T-helper 2 cell treated with Interferon-gamma antibody and Interleukin-4, amounts not matched to agents 100 ng/mL and 5 ng/mL, for 36 hours (primary cell): ENCODE measurements around the gene UQCC5. TPM values are rescaled to one million over a fixed set of nuclear protein-coding genes. Genes with fewer than 3 reads are reported as not detected.
"Not testable (repeated sequence)": the region's sequence is repeated elsewhere in the genome, so short reads cannot be mapped to it uniquely, and the experiment has no call there.

Source experiments
- intact Hi-C: fragments of 100-400 bp; cut with micrococcal nuclease; formaldehyde crosslinking; loops from one replicate; pipeline ENCODE4 v1.15.1; 2023
- total RNA-seq: library from RNA; stranded (reverse); gene quantifications from 2 replicates; pipeline ENCODE4 v1.2.3, GENCODE V29; 2022

Gene UQCC5
- total RNA-seq, 1 donor from 2014 or later = 9.1 TPM

GRCh38 chr3:52521881-52522650 lies 14.3 kb upstream of the UQCC5 start:
- intact Hi-C loops = no loop called here

GRCh38 chr3:52522651-52523251 lies 13.7 kb upstream of the UQCC5 start:
- intact Hi-C loops = no loop called here

- intact Hi-C loops = no loop called here
These were observed 12.8 kb upstream of the UQCC5 start for GRCh38 chr3:52523386-52524257.

DNA sequence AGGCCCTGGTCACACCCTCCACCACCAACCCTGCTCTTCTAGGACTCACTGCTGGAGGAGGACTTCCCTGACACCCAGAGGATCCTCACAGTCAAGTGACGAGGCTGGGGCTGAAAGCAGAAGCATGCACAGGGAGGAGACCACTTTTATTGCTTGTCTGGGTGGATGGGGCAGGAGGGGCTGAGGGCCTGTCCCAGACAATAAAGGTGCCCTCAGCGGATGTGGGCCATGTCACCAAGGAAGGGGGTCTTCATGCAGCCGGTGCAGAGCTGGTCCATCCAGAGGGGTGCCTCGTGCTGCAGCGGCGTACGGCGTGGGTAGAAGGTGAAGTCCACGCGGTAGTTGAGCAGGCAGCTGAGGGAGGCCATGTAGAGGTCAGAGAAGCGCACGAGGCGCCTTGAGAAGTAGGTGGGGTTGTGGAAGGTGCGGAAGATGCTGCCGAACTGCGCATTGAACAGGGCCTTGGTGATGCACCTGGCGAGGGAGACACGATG lies 12.1 kb upstream of the UQCC5 start:
- intact Hi-C loops = no loop called here

GRCh38 chr3:52524752-52525679 lies 11.4 kb upstream of the UQCC5 start:
- intact Hi-C loops = no loop called here

DNA sequence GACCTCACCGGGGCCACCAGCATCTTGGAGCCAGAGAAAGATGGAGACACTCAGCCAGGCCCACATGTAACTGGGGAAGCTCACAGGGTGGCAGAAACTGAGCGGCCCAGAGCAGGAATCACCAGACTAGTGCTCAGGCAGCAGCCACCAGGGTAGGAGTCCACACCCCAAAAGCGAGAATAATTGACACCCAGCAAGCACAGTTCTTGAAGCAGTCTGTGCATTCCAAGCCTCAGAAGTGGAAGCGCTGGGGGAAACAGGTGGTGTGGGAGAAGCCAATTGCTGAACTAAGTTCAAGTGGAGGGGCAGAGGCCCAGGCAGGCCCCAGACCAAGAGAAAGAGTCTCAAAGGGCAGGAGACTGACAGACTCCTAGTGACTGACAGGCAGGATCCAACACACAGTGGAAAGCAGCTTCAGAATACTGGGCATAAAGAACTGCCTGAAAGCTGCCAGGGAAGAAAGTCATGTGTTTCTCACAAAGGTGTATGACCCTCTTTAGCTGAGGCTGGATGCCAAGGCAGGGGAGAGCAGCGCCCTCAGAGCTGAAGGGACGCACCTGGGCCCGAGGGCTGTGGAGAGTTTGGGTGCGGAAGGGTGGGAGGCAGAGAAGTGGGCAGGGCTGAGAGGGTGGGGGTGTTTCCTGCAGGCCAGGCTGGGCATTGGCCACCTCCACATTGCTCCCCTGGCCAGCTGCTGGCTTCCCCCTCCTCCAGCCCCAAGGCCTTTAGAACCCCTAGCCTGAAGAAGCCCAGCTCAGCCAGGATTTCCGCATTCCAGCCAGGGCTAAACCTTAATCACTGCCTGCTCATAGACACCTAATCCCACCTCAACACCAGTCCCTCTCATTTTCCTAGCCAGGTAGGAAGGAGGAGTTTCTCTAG lies 10.5 kb upstream of the UQCC5 start:
- intact Hi-C loops = no loop called here

DNA sequence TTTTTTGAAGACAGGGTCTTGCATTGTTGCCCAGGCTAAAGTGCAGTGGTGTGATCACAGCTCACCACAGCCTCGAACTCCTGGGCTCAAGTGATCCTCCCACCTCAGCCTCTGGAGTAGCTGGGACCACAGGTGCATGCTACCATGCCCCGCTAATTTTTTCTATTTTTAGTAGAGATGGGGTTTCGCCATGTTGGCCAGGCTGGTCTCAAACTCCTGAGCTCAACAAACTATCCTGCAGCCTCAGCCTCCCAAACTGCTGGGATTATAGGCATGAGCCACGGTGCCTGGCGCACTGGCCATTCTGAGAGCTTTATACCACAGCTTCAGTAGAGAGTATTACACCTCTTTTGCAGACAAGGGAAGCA lies 9.8 kb upstream of the UQCC5 start:
- intact Hi-C loops = not testable (repeated sequence)

DNA sequence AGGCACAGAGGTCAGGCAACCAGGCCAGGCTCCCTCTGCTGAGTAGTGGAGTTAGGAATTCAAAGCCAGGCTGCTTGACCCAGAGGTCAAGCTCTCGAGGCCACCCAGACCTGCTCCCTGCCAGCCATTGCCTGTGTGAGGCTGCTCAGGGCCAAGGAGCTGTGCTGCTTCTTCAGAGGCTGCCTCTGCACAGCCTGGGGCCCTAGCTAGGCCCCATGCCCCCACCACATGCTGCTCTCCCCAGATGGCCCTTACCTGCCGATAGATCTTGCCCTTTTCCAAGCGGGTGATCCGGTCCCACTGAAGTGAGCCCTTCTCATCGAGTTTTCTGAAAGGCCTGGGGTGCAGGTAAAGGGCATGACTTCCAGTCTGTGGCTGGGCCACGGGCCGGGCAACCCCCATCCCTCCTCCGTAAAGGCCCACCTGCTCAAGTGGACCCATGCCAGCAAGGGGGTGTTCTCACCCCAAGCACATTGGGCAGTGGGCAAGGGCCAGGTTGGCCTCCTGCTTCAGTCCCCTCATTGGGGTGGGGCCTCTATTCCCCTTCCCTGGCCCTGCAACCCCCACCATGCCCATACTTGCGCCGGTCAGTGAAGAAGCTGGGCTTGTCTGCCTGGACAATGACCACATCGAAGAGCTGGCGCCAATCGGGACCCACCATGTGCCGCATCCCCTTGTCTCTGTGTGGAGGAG lies 9.2 kb upstream of the UQCC5 start:
- intact Hi-C loops = no loop called here

DNA sequence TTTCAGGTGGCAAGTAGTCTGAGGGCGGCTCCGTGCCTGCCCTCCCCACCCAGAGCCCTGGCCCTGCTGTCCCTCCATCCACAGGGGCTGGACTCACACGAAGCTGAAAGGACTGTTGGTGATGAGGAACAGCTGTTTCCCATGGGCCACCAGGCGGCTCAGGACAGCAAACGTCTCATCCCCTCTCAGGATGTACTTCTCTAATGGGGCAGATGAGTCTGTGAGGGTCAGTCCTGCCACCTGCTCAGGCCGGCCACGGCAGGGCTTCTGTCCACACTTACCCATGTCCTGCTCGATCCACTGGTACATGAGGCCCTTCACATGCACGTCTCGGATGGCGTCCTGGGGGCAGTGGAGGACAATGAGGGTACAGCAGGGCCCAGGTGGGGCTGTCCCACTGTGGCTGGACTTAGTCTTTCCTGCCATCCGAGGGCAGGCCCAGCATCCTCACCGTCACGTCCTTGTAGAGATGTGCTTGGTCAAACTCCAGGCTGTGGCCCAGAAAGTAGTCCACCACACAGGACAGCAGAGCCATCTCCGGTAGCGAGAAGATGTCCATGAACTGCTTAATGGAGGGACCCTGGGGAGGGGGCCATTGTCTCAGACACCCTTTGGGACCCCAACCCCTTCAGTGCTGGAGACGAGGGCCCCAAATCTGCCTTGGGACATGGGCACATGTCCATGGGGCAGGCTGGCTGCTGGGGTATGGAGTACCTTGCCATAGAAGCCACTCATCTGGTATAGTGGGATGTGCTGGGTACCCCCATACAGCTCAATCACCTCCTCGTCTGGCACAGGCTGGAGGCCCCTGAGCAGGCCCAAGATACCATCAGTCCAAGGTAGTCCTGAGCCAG lies 8.4 kb upstream of the UQCC5 start:
- intact Hi-C loops = no loop called here

DNA sequence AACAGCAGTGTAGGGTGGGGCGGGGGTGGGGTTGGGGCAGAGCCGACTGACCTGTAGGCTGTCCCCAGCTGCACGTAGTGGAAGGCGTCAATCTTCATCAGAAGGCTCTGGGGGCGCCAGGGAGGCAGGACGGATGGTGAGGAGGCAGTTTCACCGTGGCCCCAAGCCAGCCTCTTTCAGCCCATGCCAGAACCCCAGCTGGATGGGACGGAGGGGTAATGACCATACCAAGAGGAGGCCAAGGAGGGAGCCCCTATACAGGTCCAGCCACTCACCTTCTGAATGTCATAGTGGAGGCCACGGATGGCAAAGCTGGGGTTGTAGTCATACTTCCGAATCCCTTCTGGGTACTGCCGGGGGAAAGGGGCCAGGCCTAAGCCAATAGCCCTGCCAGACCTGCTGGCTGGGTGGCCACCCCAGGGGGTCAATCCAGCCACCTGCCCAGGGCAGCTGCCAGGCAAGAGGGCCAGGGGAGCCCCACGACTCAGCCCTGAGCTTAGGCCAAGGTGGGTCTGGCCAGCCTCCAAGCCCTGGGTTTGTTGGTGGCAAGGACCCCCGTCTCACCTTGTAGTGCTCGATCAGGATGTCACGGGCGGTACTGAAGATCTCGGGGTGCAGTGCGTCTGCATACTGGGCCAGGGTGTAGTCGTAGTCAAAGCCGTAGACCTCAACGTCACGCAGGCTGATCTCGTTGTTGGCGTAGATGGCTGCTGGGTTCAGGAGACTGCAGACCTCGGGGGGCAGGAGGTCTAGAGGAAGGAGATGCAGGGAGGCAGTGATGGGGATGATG lies 7.6 kb upstream of the UQCC5 start:
- intact Hi-C loops = no loop called here

DNA sequence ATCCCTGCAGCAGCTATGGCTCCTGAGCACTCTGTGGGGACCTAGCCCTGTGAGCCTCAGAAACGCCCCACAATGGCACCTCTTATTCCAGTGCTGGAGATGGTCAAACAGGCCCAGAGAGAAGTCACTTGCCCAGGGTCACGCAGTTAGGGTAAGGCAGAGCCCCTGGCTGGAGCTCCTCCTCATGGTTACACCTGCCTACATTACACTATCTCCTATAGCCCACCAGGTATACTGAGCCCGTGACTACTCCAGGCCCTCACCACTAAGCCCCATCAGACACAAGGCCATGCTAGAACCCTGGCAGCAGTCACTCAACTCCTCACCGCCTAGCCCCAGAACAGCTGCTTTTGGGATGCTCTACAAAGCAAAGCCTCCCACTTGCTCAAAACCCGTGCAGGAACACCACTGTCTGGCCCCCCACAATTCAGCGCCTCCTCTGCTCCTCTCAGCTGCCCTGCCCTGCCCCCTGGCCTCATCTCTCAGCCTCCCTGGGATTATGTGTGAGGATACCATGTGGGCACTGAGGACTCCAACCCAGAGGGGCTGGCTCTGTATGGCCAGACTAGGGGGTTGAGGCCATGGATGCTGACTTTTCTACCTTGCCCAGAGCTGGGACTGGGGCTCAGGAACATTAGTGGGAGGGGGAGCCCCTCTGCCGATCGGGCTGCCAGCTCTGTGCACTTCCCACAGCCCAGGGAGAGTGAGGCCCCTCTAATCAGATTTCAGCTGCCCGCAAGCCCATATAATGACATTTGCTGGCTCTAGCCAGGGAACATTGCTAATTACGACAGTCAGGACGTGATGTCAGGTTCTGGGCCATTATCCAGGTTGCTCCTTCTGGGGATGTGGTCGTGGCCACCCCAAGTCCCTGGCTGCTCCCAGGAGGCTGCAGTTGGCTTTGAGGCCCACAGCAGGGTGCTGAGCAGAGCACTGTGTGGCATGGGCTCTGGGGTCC lies 6.8 kb upstream of the UQCC5 start:
- intact Hi-C loops = loop anchor here (10.0 kb wide), 2 partner anchors 255 to 515 kb away; partner anchors contain the start of genes SFMBT1 and WDR82

DNA sequence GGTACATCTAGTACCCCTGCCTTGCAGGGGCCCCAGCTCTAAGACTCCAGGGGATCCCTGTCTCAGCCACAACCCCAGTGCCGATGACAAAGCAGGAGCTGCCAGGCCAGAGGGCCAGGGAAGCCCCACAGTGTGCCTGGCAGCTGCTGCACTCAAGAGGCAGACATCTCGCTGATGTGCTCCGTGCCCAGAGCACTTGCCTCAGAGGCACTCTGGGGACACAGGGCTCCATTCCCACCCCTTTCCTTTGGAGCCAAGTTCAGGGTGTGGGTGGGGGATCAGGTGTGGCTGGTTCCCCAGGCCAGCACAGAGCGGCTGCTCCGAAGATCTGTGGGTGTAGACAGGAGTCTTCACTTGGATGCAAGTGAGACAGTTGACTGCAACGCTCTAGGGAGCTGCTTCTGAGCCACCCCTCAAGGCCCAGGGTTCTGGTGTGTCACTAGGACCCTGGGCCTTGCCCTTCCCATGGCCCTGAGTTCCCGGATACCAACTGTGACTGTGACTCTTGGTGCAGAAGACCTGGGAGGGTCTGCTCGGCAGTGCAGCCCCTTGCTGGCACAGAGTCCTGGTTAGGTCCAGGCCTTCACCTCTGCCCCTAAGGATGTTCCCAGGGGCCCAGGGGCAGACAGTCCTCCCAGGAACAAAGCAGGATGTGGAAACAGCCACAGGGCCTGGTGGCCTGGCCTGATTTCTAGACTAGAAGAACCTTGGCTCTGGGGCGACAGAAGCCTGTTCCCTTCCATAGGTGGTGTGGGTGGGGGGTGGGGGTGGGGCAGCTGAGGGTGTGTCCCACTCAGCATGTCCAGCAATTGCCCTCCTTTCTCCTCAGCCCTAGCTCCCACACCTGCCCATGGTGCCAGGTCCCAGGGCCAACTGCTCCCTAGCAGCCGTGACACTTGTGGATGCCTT lies 5.2 kb upstream of the UQCC5 start:
- intact Hi-C loops = loop anchor here (10.0 kb wide), 2 partner anchors 256 to 514 kb away; partner anchors contain the start of genes SFMBT1 and WDR82

DNA sequence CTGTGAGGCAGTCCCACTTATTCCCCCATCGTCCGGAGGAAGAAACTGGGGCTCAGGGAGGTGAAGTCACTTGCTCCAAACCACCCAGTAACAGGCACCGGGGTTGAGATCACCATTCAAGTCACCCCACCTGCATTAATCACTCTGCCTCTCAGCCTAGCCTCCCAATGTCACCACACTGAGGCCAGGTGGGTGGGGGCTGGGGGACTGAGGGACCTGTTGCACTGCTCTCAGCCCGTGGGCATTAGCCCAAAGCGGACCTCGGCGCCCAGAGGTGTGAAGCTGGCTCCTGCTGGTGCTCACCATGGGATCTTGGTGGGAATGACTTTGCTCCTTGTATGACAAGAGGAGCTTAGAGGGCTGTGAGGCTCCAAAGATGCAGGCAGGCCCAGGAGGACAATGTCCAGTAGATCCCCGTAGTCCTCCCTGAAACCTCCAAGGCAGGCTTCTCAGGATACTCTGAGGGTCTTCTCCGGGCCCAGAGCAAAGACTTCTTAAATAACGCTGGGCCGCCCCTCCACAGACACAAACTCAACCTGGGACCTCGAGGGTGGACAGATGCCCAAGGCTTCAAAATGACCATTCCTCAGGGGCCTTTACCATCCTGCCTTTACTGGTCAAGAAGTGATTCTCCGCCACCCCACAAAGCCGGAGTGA lies 4.4 kb upstream of the UQCC5 start:
- intact Hi-C loops = loop anchor here (2.0 to 10.0 kb wide), 3 partner anchors 153 to 513 kb away; partner anchors contain the start of genes PBRM1, SFMBT1 and WDR82

GRCh38 chr3:52532517-52532837 lies 3.9 kb upstream of the UQCC5 start:
- intact Hi-C loops = loop anchor here (2.0 to 10.0 kb wide), 3 partner anchors 152 to 512 kb away; partner anchors contain the start of genes PBRM1, SFMBT1 and WDR82
